Fibroblast of skin of right quadriceps (primary cell): Measurements from ENCODE around the gene GRID1.
"Not testable (repeated sequence)": the region's sequence is repeated elsewhere in the genome, so short reads cannot be mapped to it uniquely, and the experiment has no call there.

Experiments used
- DNase-seq: peaks from one replicate; pipeline ENCODE4 v3.0.0-alpha.2; 2013

Gene GRID1

DNA sequence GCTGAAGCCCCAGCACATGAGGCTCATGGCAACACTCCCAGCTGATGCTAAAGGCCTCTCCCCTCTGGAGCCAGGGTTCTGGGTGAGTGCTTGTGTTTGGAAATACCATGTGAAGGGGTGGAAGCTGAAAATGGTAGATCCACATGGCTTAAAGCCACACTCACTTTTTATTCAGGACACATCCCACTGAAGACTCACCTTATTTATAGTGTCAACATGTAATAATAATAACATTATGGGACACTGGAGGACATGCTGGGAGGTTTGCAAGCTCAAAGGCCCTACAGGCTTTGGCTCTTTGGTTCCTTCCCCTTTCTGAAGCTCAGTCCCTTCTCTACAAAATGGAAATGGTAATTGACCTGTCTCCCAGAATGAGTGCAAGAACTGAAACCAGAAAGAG lies 318.0 kb downstream of the GRID1 start:
- no peak for DNase-seq

DNA sequence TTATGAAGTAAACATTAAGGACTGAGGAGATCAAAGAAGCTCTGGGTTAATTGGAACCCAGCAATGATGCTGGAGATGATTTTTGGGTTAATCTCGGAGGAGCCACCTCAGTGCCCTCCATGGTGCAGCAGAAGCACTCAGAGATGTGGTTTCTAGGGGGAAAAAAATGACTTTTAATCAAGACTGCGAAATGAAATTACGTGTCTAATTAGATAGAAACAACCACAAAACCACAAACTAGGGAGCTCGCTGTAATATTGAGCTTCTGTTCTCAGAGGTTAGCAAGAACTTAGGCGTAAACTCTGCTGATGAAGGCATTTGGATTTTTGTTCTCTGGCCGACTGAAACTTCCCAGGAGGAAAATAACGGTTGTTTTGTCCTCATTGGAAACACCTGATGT lies 319.0 kb downstream of the GRID1 start:
- DNase-seq, result no peak

DNA sequence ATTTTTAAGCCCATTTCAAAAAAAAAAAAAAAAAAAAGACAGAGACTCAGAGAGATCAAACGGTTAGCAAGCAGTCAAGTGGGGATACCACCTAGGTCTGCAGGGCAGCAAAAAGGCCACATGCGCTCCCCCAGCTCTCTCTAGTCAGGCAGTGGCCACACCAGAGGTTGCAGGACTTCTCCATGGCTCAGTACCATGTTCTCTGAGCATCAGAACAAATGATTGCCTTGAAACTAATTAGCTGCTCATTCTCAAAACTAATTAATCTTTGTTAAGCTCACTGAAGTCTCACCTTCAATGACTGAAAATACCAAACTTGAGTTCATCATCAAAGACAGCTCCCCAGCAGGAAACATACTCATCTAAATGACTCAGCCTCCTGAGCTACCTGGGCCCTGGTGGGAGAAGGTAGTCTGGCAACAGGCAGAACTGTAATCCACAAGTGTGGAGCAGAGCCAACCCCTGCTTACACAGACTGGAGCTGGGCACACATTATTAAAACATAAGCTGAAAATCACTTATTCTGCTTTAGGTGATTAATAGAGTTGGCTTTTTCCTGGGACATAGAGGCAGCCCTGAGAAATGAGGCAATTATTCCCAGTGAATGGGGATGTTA lies 319.6 kb downstream of the GRID1 start:
- no peak for DNase-seq

DNA sequence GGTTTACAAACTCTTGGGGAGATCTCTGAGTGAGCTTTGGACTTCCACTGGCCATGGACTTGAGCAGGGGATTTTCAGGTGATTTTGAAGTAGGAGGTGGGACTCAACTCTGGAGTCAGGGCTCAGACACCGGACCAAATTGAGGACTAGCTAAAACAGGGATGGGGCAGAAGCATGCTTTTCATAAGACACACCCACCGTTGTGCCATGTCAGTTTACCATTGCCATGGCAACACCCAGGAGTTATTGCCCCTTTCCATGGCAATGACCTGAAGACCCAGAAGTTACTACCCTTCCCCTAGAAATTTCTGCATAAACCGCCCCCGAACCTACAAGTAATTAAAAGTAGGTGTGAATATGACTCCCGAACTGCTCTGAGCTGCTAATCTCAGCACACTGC lies 320.7 kb downstream of the GRID1 start:
- no peak for DNase-seq

DNA sequence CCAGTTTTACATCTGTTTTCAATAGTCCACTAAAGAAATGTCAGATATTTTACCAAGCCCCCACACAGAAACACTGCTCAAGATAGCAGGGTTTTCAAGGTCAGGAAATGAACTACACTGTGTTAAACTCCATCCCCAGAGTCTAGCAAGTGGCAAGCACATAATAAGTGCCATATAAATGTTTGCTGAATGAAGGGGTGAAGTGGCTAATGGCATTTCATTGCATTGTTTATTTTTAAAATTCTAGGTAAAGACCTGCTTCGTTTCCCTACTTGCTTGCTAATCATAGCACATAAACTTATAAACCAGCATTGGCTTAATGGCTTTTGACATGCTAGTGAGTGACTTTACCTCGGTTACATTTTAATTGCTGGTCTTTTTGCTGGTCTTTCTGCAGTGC lies 322.6 kb downstream of the GRID1 start:
- no peak for DNase-seq

- no peak for DNase-seq
Measured at GRCh38 chr10:86043236-86043635, 323.4 kb downstream of the GRID1 start.

- DNase-seq, result no peak
Measured at GRCh38 chr10:86042161-86042560, 324.4 kb downstream of the GRID1 start.

DNA sequence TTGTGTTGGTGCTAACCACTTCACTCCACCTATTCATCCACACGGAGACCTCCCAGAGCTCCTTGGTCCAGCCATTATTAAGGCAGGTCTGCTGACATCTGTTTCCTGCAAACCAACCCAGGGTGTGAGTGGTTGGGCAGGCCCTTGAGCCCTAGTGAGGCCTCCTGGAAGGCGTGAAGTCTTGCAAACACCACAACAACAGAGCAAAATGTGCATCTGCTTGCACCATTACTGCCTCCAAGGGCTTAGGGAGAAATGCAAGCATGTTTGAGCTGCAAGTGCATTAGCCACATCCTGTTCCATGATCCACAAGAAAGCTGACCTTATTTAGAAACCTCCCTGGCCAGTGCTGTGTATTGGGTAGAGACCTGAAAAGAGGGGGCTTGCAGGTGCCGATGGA lies 325.5 kb downstream of the GRID1 start:
- no peak for DNase-seq

DNA sequence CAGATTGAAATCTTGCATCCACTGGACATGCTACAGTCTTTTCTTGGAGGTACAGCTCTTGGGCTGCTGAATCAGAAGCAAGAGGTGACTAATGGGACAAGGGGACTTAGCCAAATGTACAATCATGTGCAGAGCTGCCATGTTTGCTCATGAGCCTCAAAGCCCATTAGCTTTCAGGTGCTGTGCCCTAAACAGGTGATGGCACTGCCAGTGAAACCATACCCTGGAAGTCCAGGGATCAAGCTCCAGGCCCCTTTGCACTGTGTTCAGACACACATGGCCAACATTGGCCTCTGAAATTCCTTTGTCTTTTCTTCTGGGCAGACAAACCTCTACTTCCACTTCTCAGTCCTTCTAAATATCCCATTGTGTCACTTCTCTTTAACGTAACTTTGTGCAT lies 328.2 kb downstream of the GRID1 start:
- no peak for DNase-seq

GRCh38 chr10:86037096-86037495 lies 329.5 kb downstream of the GRID1 start:
- no peak for DNase-seq

- no peak for DNase-seq
Measured at GRCh38 chr10:86036544-86036831, 330.1 kb downstream of the GRID1 start.

DNA sequence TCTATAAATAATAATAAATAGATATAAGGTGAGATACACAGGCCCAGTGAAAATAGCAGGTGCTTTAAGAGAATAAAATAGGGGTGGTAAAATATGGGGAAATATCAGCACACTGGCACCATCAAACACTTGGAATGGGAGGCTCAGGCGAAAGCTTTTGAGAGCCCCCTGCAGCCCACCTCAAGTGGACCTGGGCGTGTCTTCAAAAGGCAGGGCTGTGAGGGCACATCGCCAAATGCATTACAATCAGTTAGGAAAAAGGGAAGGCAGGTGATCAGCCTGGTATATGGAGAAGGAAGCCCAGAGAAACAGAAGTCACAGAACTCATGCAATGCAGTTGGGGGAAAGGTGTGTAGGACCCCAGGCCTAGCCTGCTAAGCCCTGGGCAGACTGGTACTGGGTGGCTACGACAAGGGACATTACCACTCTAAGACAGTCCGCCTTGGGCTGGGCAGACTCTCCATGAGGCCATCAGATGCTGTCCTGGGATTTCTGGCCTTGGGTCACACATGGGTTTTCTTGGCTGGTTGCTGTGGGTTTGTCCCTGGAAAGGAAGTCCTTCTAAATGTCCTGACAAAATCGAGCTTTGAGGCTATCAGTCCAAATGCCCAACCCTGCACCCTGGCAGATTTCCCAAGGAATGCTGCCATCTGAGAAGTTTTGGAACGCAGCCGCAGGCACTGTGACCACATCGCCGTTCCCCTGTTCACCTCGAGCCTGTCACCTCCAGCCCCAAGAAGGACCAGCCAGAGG lies 330.6 kb downstream of the GRID1 start:
- no peak for DNase-seq

DNA sequence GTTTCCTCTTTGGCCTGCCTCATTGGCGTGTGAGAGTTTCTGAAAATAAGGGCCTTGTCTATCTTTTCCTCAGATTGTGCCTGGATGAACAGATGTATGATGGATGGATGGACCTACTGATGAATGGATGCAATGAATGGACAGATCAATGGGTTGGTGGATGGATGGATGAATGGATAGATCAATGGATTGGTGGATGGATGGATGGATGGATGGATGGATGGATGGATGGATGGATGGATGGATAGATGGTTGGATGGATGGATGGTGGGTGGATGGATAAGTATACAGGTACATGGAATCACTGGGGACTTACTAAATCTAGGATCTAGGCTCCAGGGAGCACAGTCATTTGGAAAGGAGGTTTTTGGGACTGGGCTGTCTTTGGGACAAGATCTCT lies 331.9 kb downstream of the GRID1 start:
- DNase-seq, result no peak

GRCh38 chr10:86033581-86033980 lies 333.0 kb downstream of the GRID1 start:
- no peak for DNase-seq

DNA sequence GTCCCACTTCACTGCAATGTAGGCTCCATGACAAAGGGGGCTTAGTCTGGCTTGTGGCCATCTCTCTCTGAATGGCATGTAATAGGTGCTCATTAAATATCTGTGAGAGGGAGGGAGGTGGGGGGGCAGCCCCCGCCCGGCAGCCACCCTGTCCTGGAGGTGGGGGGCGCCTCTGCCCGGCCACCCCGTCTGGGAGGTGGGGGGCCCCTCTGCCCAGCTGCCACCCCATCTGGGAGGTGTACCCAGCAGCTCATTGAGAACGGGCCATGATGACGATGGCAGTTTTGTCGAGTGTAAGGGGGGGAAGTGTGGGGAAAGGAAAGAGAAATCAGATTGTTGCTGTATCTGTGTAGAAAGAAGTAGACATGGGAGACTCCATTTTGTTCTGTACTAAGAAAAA lies 334.5 kb downstream of the GRID1 start:
- not testable (repeated sequence) for DNase-seq

DNA sequence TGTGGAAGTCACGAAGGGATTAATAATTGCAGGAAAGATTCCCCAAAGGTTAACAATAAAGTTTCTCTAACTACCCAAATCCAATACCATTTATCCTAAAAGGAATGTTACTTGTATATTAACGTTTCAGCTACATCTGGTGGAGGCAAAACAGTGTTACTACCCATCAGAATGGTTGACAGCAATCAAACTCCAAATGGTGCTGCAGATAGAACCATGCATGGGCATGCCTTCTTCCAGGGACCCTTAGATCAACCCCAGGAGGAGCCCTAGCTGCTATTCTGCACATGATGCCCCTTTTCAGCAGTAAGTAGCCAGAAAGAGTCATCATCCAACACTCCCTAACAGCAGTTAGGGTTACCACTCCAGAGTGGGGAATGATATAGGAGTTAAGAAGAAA lies 336.3 kb downstream of the GRID1 start:
- no peak for DNase-seq

GRCh38 chr10:86027346-86027745 lies 339.2 kb downstream of the GRID1 start:
- no peak for DNase-seq

- no peak for DNase-seq
Measured at GRCh38 chr10:86025509-86025908, 341.1 kb downstream of the GRID1 start.

DNA sequence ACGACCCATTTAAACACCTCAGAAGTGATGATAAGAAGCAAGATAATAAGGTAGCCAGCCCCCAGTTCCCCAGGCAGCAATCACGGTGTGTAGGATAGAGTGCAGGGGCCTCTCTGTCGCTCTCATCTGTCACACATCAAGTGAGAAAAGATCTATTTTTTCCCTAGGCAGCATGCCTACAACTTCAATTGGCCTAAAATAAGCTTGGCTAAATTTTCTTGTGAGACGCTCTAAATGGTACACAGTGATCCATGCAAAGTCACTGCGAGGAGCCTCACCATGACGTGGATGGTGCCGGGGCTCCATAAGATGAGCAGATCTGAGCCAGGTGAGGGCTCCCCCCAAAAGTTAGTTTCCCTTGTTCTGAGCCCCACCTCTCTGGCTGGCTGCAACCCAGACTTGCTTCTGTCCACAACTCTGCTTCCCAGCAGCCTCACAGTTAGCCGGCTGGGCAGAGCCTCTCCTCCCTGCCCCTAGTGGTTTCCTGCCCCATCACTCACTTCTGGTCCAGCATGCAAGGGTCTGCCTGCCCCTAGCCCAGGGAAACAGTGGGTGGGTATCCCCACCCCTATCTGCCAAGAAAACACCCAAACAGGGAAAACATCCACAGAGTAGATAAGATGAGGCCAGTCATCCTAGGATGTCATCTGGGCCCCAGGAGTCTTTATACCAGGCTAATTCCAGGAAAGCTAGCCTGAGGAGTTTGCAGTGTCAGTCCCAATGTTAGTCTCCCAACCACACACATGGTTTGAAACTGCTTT lies 342.1 kb downstream of the GRID1 start:
- DNase-seq, result no peak

GRCh38 chr10:86023931-86024280 lies 342.7 kb downstream of the GRID1 start:
- DNase-seq, result no peak

DNA sequence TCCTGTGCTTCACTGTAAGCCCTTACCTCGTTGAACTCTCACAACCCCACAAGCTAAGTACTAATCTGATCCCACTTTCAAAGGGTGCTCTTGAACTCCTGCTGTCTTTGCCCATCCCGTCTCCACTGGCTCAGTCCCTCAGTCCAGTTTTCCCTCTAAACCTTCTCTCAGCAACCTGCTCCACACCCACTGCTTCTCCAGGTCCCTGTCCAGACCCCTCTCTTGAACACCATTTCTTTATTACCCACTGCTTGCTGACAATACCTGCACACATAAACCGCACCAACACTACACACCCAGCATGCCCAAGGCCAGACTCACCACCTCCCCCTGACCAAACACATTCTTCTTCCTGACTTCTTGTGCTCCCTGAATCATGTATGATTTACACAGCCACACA lies 343.3 kb downstream of the GRID1 start:
- no peak for DNase-seq

GRCh38 chr10:86022906-86023305 lies 343.7 kb downstream of the GRID1 start:
- DNase-seq, result no peak

- DNase-seq, result no peak
Measured at GRCh38 chr10:86020134-86020533, 346.5 kb downstream of the GRID1 start.

- DNase-seq, result no peak
Measured at GRCh38 chr10:86019141-86019540, 347.5 kb downstream of the GRID1 start.

GRCh38 chr10:86018735-86019058 lies 347.9 kb downstream of the GRID1 start:
- DNase-seq, result no peak
